ENCODE data around the gene GLMP. TPM values are rescaled to one million over a fixed set of nuclear protein-coding genes. Genes with fewer than 3 reads are reported as not detected.
A peak's percentile ranks its signal among the peaks of the same experiment; 100 is the strongest.

The GLMP gene
- total RNA-seq, 1 donor from 2014 or later = 17.2 TPM

DNA sequence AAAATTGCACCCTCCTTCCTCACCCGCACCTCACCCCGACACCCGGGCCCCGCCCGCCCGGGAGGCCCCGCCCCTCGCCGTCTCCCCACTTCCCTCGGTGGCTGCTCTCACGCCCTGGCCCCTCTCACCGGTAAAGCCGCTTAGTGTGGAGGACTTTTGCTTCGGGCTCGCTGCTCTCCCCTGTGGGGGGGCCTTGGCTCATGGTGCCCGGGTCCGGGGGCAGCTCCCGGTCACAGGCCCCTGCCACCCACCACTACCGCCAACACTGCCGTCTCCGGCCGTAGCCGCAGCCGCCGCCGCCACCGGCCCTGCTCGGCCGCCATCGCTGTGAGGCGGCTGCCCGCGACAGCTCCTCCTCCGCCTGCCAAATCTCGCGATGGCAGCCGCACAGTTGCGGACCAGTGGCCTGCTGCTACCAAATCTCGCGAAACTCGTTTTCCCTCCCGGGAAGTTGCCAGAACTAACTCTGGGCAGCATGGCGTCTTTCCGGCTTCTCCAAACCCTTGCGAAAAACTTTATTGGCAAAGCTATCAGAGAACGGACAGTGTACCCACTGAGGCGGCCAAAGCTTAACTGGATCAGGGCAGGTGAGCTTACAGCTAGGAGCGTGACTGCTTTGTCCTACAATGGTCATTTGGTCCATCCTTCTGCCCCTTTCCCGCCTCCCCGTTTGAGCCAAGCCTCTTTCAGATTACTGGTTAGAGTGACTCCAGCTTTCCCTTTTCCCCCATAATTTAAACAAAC lies 12.8 kb downstream of the GLMP start, which contains the start of gene SMG5:
Gene SMG5, minus strand, starts transcription at position 347 of the 744 bp plus-strand sequence. Its CDS starts 145 bp downstream, at position 202.
- intact Hi-C loops (cut with micrococcal nuclease) = loop anchor here (1.0 to 5.0 kb wide), 15 partner anchors 13 to 1145 kb away; partner anchors contain the start of genes CCT3, GLMP, IQGAP3 and KHDC4
- peak within 1 kb of the TSS; percentile 93 for H3K27ac Mint-ChIP-seq

DNA sequence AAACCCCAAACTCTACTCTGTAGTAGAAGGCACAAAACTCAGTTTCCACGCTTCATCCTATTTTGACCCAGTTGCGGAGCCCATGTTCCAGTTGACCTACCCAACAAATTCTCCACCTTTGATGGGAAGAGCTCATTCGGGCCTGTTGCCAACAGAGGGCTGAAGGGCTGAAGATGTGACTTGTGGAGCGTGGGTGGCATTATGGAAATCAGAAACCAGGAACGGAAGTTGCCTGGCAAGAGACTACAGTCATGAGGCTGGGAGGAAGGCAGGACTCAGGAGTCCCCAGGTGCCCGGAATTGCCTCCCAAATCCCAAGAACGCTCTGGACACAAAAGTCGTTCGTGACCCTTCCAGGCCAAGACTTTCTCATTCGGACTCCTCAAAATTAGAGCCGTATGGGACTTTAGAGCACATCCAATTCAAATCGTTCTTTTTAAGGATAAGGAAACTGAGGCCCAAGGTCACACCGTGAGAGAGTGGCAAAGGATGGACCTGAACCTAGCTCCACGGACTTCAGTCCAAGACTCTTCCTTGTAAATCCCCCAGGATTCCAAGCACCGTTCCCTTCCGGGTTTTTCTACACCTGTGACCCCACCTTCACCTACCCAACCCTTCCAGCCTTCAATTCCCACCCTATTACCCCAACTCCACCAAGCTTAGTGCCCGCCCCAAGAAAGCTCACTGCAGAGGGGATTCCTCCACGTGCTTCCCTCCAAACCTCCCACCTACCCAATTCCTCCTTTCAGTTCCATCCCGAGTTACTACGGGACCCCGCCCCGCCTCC lies 13.6 kb downstream of the GLMP start:
- intact Hi-C loops (cut with micrococcal nuclease) = loop anchor here (1.0 to 5.0 kb wide), 14 partner anchors 13 to 1145 kb away; partner anchors contain the start of genes CCT3, GLMP, IQGAP3 and KHDC4
- no peaks in the 10 kb centered on the region for H3K9me3 Mint-ChIP-seq
- H3K27ac Mint-ChIP-seq = peak overlapping the region; percentile 93
- H3K36me3 Mint-ChIP-seq (ENCODE audit: low read depth) = peaks cover 24% of the 10 kb centered on the region
- H3K4me1 Mint-ChIP-seq (ENCODE audit: low read depth) = peaks cover 44% of the 10 kb centered on the region
- H3K27me3 Mint-ChIP-seq (ENCODE audit: insufficient read depth) = peaks cover 1% of the 10 kb centered on the region
- DNase-seq (ENCODE audit: low spot score) = no peak
- H3K4me3 Mint-ChIP-seq = peak overlapping the region; percentile 91

More for the DNA sequence above, 12.8 kb downstream of the GLMP start, which contains the start of gene SMG5:
- peaks cover 44% of the 10 kb centered on the region for H3K4me1 Mint-ChIP-seq (ENCODE audit: low read depth)
- peaks cover 1% of the 10 kb centered on the region for H3K27me3 Mint-ChIP-seq (ENCODE audit: insufficient read depth)
- peak; percentile 94 for DNase-seq (ENCODE audit: low spot score)
- H3K9me3 Mint-ChIP-seq = no peaks in the 10 kb centered on the region
- peak within 1 kb of the TSS; percentile 91 for H3K4me3 Mint-ChIP-seq
- H3K36me3 Mint-ChIP-seq (ENCODE audit: low read depth) = peaks cover 18% of the 10 kb centered on the region

DNA sequence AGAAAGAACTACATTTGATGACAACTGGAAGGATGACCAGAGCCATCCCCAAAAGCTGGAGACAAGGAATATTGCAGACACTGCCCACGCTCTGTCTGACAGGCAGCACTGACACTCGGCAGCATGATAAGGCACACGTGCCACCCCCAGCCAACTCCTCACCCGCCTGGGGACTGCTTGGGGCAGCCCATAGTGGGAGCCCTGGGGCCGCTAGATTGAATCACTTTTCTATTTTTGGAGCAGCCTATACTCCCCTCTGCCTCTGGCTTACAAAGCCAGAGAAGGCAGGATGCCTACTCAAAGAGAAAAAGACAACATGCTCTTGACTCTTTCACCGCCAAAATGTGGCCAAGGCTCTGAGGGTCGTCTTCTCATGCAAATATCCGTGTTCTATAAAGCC lies 14.2 kb downstream of the GLMP start:
- Mint-ChIP-seq H3K27ac (peak overlapping the region; percentile 93), H3K4me3 (peak overlapping the region; percentile 91), H3K27me3 (ENCODE audit: insufficient read depth) (peaks cover 1% of the 10 kb centered on the region), H3K9me3 (no peaks in the 10 kb centered on the region), H3K4me1 (ENCODE audit: low read depth) (peaks cover 44% of the 10 kb centered on the region), H3K36me3 (ENCODE audit: low read depth) (peaks cover 26% of the 10 kb centered on the region)
- intact Hi-C loops (cut with micrococcal nuclease) = loop anchor here (5.0 kb wide), 3 partner anchors 166 to 1144 kb away; partner anchors contain the start of genes IQGAP3 and SLC50A1
- no peak for DNase-seq (ENCODE audit: low spot score)

DNA sequence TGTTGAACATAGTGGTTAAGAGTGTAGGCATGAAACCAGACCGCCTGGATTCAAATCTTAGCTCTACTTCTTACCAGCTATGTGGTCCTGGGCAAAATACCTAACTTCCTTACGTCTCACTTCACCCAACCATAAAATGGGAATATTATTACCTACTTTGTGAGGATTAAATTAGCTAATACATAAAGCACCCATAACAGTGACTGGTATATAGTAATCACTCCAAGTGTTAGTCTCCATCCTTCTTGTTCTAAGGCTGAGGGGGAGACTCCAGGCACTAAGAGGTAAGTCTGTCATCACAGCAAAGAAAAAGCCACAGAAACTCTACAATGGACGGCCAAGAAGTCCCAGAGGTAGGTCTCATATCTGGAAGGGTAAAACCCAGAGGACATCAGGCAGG lies 15.6 kb downstream of the GLMP start:
- Mint-ChIP-seq H3K4me1 (ENCODE audit: low read depth) (peaks cover 42% of the 10 kb centered on the region), H3K27me3 (ENCODE audit: insufficient read depth) (peaks cover 1% of the 10 kb centered on the region), H3K36me3 (ENCODE audit: low read depth) (peaks cover 29% of the 10 kb centered on the region), H3K4me3 (peak overlapping the region; percentile 17), H3K9me3 (no peaks in the 10 kb centered on the region), H3K27ac (peak overlapping the region; percentile 50)
- intact Hi-C loops (cut with micrococcal nuclease) = loop anchor here (5.0 kb wide), 3 partner anchors 167 to 1143 kb away; partner anchors contain the start of genes IQGAP3 and SLC50A1
- DNase-seq (ENCODE audit: low spot score) = no peak

DNA sequence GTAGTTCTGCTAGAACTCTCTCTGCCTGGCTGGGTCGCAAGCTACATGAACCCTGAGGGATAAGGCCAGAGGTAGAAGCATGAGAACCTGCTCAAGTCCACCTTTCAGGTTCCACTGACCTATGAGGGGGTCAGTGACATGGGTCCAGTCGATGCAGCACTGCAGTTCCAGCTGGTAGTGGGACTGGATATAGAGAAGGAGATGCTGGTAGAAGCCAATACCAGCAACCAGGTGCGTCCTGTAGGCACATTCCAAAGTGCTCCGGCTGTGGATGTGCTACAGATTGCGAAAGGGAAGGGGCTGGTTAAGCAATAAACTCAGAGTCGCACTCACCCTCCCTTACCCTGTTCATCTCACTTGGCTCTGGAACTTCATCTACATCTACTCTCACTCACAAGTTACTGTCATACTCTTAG lies 18.5 kb downstream of the GLMP start:
- Mint-ChIP-seq H3K4me3 (no peak overlapping the region), H3K27ac (no peak overlapping the region), H3K36me3 (ENCODE audit: low read depth) (peaks cover 50% of the 10 kb centered on the region), H3K4me1 (ENCODE audit: low read depth) (peaks cover 21% of the 10 kb centered on the region), H3K27me3 (ENCODE audit: insufficient read depth) (peaks cover 1% of the 10 kb centered on the region), H3K9me3 (no peaks in the 10 kb centered on the region)
- no peak for DNase-seq (ENCODE audit: low spot score)
- intact Hi-C loops (cut with micrococcal nuclease) = no loop called here

DNA sequence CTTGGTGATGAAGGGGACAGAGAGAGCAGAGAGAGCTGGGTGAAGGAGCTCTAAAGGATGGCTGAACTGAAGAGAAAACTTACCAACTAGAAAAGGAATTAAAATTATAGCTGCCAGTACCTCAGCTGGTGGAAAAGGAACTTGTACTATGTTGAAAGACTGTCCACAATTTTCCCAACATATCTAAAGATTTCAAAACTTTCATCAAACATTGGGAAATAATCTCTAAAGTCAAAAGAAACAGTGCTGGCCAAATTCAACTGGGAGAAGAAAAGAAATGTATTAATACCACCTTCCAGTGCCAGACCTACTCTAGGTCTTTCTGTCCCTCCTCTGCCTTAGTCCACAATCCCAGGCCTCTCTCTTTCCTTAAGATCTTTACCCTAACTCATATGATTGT lies 18.9 kb downstream of the GLMP start:
- Mint-ChIP-seq H3K9me3 (no peaks in the 10 kb centered on the region), H3K4me1 (ENCODE audit: low read depth) (peaks cover 18% of the 10 kb centered on the region), H3K27me3 (ENCODE audit: insufficient read depth) (peaks cover 1% of the 10 kb centered on the region), H3K27ac (no peak overlapping the region), H3K36me3 (ENCODE audit: low read depth) (peaks cover 53% of the 10 kb centered on the region), H3K4me3 (no peak overlapping the region)
- intact Hi-C loops (cut with micrococcal nuclease) = no loop called here
- no peak for DNase-seq (ENCODE audit: low spot score)

DNA sequence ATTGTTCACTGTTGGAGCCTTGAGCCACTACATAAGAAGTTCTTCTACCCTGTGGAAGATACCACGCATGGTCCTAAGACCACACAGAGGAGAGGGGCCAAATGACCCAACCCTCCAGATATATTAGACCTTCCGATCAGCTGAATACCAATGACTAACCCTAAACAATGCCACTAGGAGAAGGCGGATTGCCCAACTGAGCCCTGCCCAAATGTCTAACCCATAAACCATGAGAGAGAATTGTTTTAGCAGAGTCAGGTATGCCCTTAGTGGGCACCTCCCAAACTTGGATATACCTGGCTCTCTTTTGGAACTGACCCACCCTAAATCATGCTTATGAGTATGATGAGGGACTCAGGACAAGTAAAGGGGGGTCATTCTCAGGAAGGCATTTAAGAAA lies 25.2 kb downstream of the GLMP start:
- DNase-seq (ENCODE audit: low spot score) = no peak
- Mint-ChIP-seq H3K9me3 (no peaks in the 10 kb centered on the region), H3K27me3 (ENCODE audit: insufficient read depth) (no peaks in the 10 kb centered on the region), H3K36me3 (ENCODE audit: low read depth) (peaks cover 59% of the 10 kb centered on the region), H3K4me3 (no peak overlapping the region), H3K4me1 (ENCODE audit: low read depth) (no peaks in the 10 kb centered on the region), H3K27ac (no peak overlapping the region)
- intact Hi-C loops (cut with micrococcal nuclease) = no loop called here

DNA sequence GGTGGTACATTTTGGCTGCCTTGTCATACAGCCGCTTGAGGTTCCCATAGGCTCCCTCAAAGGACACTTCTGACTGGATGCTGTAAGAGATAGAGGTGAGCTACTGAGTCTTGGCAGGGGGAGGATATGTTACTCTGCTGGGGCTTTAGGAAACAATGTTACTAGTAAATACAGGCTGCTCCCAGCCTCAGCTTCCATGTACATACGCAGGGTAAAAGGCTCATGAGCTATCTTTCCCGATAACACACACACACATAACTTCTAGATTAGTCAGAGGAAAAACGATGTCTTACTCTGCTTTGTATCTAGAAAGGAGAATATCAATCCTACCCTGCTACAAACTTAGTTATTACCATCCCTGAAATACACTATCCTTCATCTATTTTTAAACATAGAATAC lies 27.1 kb downstream of the GLMP start:
- no peaks in the 10 kb centered on the region for H3K9me3 Mint-ChIP-seq
- no peak for DNase-seq (ENCODE audit: low spot score)
- H3K27ac Mint-ChIP-seq = no peak overlapping the region
- no peaks in the 10 kb centered on the region for H3K27me3 Mint-ChIP-seq (ENCODE audit: insufficient read depth)
- no peak overlapping the region for H3K4me3 Mint-ChIP-seq
- no peaks in the 10 kb centered on the region for H3K4me1 Mint-ChIP-seq (ENCODE audit: low read depth)
- peaks cover 59% of the 10 kb centered on the region for H3K36me3 Mint-ChIP-seq (ENCODE audit: low read depth)
- intact Hi-C loops (cut with micrococcal nuclease) = no loop called here

DNA sequence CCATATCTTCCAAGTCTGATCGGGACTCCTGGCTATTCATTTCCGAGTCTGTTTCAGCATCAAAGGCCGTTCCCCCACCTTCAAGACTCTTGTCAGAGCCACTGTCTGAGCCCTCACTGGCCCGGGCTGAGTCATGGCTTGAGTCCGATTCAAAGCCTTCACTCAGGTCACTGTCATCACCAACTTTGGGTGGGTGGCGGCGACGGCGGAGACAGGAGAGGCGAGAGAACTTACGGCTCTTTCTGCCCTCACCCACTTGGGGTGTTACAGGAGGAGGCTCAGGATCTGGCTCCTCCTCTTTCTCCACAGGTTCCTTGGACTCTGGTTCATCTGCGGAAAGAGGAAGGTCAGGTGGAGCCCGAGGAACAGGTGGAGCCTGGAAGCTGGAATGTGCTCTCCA lies 29.4 kb downstream of the GLMP start:
- no peaks in the 10 kb centered on the region for H3K9me3 Mint-ChIP-seq
- H3K4me1 Mint-ChIP-seq (ENCODE audit: low read depth) = no peaks in the 10 kb centered on the region
- H3K36me3 Mint-ChIP-seq (ENCODE audit: low read depth) = peaks cover 58% of the 10 kb centered on the region
- H3K27ac Mint-ChIP-seq = no peak overlapping the region
- no peaks in the 10 kb centered on the region for H3K27me3 Mint-ChIP-seq (ENCODE audit: insufficient read depth)
- no peak overlapping the region for H3K4me3 Mint-ChIP-seq
- DNase-seq (ENCODE audit: low spot score) = no peak
- intact Hi-C loops (cut with micrococcal nuclease) = no loop called here

DNA sequence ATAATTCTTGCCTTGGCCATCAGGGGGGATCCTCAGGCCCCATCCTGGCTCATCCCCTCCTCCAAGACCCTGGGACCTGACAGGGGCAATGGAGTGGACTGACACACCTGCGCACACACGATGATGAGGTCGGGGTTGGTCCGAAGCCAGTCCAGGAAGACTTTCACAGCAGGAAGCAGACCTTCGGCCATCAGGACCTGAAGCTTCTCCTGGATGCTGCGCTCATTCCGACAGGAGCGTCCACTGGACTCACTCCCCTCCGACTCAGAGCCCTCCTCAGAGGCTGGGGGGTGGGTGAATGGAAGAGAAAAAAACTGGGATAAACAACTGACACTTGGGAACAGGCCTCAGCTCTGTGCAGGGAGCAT lies 32.2 kb downstream of the GLMP start:
- Mint-ChIP-seq H3K27me3 (ENCODE audit: insufficient read depth) (no peaks in the 10 kb centered on the region), H3K4me1 (ENCODE audit: low read depth) (no peaks in the 10 kb centered on the region), H3K36me3 (ENCODE audit: low read depth) (peaks cover 69% of the 10 kb centered on the region), H3K27ac (no peak overlapping the region), H3K9me3 (no peaks in the 10 kb centered on the region), H3K4me3 (no peak overlapping the region)
- no peak for DNase-seq (ENCODE audit: low spot score)
- intact Hi-C loops (cut with micrococcal nuclease) = no loop called here

DNA sequence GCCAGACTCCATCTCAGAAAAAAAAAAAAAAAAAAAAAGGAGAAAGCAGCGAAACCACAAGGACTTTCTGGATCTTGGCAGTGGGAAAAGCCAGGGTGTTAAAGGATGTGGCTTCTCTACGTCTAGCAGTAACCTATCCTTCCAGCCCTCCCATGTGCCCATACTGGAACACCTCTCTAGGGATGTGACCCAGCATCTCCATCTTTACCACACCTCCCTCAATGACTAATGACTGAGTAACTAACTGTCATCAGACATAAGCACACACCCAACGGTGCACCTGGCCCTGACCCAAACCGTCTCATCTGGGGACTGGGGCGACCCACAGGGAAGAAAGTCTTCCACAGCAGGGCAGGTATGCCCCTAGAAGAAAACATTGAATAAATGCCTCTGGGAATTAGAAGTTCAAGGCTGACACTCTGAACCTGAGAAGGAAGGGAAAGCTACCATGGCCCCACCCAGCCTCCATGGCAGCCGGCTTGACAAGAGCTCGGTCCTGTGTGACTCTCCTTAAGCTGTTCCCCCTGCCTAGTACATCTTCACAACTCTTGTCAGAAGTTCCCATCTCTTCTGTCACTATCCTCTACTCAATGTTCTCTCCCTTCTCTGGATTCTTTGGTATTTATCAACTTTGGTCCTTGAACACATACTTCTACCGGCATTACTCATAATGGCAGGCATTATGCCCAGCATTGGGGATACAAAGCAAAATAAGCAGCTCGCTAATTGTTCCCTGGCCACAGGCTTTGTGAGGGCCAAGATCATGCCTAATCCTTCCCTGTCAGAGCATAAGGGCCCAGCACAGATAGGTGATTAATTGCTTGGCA lies 32.8 kb downstream of the GLMP start:
- H3K27ac Mint-ChIP-seq = no peak overlapping the region

DNA sequence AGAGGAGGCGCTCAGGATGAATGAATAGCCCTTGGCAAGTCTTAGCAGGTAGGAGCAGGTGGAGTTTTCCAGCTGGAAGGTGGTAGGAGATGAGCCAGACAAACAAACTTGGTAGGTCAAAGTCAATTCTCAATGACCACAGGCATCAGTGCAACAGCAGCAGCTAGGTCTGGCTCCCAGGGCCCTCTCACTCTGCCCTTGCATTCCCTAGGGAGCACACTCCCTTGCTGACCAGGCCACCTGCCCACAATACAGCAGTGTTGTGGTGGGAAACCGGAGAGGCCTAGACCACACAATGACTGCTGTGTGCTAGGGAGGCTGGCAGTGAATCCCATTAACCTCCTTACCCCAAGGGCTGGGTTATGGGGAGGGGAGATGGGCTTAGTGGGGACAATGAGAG lies 34.6 kb downstream of the GLMP start:
- peaks cover 13% of the 10 kb centered on the region for H3K4me1 Mint-ChIP-seq (ENCODE audit: low read depth)
- no peak overlapping the region for H3K4me3 Mint-ChIP-seq
- H3K27me3 Mint-ChIP-seq (ENCODE audit: insufficient read depth) = no peaks in the 10 kb centered on the region
- H3K9me3 Mint-ChIP-seq = no peaks in the 10 kb centered on the region
- peaks cover 67% of the 10 kb centered on the region for H3K36me3 Mint-ChIP-seq (ENCODE audit: low read depth)
- no peak overlapping the region for H3K27ac Mint-ChIP-seq
- intact Hi-C loops (cut with micrococcal nuclease) = no loop called here
- no peak for DNase-seq (ENCODE audit: low spot score)

More for the DNA sequence above, 32.8 kb downstream of the GLMP start:
- Mint-ChIP-seq H3K4me3 (no peak overlapping the region), H3K27me3 (ENCODE audit: insufficient read depth) (no peaks in the 10 kb centered on the region), H3K9me3 (no peaks in the 10 kb centered on the region), H3K36me3 (ENCODE audit: low read depth) (peaks cover 70% of the 10 kb centered on the region), H3K4me1 (ENCODE audit: low read depth) (peaks cover 6% of the 10 kb centered on the region)
- no peak for DNase-seq (ENCODE audit: low spot score)
- intact Hi-C loops (cut with micrococcal nuclease) = no loop called here

All from activated T-helper 1 cell treated with anti-CD3 and anti-CD28 coated beads, Interleukin-12 subunit alpha, Interleukin-12 subunit beta, Interleukin-2, Interleukin-4 antibody, amounts not matched to agents 30 ng/mL and 10 ng/mL and 1 ng/mL, durations not matched to agents 14 hours and 24 hours and 36 hours (primary cell).